Measurements from ENCODE around the gene TAF1C.
A peak's percentile ranks its signal among the peaks of the same experiment; 100 is the strongest.

The TAF1C gene

GRCh38 chr16:84161037-84161436, 25.8 kb downstream of the TAF1C start:
- DNase-seq (ENCODE audit: low read depth in 1 of 2, low spot score in 1 of 2), result no peak

DNA sequence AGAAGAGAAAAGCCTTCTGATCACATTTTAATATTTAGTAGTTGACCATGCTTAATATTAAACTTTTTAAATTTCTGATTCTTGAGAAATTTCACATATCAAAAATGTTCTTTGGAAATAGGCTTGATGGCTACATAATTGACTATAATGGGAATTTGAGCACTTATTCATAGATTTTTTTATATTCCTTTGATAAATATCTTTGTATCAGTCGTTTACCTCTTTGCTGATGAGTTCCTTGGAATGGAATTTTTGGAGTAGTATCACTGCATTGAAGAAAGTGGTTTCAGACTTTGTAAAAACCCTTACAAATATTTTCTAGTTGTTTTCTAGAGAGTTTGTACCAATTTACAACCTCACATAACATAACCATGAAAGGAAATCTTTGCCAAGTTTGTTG, 27.1 kb downstream of the TAF1C start:
- no peak for DNase-seq (ENCODE audit: low read depth in 1 of 2, low spot score in 1 of 2)

GRCh38 chr16:84159007-84159406, 27.9 kb downstream of the TAF1C start:
- no peak for DNase-seq (ENCODE audit: low read depth in 1 of 2, low spot score in 1 of 2)

- DNase-seq (ENCODE audit: low read depth in 1 of 2, low spot score in 1 of 2), result no peak
These were observed 30.5 kb downstream of the TAF1C start for GRCh38 chr16:84156342-84156784.

GRCh38 chr16:84155771-84156170, 31.1 kb downstream of the TAF1C start:
- DNase-seq (ENCODE audit: low read depth in 1 of 2, low spot score in 1 of 2), result no peak

GRCh38 chr16:84155226-84155625, 31.6 kb downstream of the TAF1C start:
- DNase-seq (ENCODE audit: low read depth in 1 of 2, low spot score in 1 of 2), result no peak

- DNase-seq (ENCODE audit: low read depth in 1 of 2, low spot score in 1 of 2), result no peak
These were observed 33.1 kb downstream of the TAF1C start for GRCh38 chr16:84153660-84154214.

DNA sequence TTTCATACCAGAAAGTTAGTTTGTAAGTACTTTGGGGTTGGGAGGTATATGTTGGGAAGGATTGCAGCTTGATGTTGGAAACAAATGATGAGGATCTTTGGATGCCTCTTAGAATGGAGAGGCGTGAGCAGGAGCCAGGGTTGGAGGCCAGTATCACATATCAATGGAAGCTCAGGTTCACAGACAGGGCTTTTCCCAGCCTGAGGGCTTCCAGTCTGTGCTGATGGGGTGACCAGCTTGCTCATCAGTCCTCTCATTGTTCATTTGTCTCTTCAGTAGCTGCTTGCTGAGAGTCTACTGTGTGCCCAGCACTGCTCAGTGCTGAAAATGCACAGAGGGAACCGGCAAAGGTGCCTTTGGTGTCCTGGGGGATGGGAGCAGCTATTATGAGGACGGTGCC, 35.9 kb downstream of the TAF1C start:
- no peak for DNase-seq (ENCODE audit: low read depth in 1 of 2, low spot score in 1 of 2)

GRCh38 chr16:84144859-84145639, 41.8 kb downstream of the TAF1C start, which contains the start of the genes DNAAF1 and HSDL1:
TSS of gene DNAAF1 (plus strand) at chr16:84145308. CDS start at chr16:84145441, 133 bp downstream.
TSS of gene HSDL1 (minus strand) at chr16:84145177. CDS start at chr16:84131321, 13,856 bp downstream.
- peak; percentile 90 to 95 for DNase-seq (ENCODE audit: low read depth in 1 of 2, low spot score in 1 of 2)

- DNase-seq (ENCODE audit: low read depth in 1 of 2, low spot score in 1 of 2), result peak; percentile 14 to 17
These were observed 42.5 kb downstream of the TAF1C start for GRCh38 chr16:84144209-84144858.

DNA sequence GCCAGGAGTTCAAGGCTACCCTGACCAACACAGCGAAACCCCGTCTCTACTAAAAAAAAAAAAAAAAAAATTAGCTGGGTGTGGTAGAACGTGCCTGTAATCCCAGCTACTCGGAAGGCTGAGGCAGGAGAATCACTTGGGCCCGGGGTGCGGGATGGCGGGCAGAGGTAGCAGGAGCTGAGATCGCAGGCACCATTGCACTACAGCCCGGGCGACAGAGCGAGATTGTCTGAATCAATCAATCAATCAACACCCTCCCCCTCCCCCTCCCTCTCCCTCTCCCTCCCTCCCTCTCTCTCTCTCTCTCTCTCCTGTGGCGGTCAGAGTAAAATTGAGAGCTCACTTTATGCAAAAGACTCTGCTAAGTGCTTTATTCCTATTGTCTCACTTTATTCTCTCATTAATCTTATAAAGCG, 43.1 kb downstream of the TAF1C start:
- no peak for DNase-seq (ENCODE audit: low read depth in 1 of 2, low spot score in 1 of 2)

DNA sequence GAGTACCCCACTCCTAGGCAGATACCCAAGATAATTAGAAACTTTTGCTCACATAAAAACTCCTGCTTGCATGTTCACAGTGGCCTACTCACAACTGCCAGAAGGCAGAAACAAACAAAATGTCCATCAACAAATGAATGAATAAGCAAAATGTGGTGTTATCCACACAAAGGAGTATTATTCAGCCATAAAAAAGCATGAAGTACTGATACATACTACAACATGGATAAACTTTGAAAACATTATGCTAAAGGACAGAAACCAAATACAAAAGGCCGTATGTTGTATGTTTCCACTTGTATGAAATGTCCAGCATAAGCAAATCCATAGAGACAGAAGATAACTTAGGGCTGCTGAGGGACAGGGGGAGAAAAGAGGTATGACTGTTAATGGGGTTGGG, 43.8 kb downstream of the TAF1C start:
- no peak for DNase-seq (ENCODE audit: low read depth in 1 of 2, low spot score in 1 of 2)

DNA sequence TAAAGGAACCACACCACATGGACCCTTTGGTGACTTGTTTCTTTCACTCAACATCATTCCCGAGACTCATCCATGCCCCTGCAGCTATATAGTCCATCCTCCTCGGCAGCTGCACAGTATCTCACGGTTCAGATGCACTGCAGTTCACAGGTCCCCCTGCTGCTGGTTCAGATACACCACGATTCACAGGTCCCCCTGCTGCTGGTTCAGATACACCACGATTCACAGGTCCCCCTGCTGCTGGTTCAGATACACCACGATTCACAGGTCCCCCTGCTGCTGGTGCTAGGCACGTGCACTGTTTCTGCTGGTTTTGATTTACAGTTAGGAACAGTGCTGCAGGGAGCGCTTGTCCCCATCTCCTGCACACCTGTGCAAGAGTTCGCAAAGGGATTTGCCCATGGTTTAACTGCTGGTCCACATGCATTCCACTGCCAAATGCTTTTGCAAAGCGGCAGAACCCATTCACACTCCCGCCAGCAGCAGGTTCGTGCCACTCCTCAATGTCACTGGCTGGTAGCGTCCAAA, 45.6 kb downstream of the TAF1C start:
- DNase-seq (ENCODE audit: low read depth in 1 of 2, low spot score in 1 of 2), result no peak

GRCh38 chr16:84139628-84140258, 47.1 kb downstream of the TAF1C start:
- DNase-seq (ENCODE audit: low read depth in 1 of 2, low spot score in 1 of 2), result no peak

- DNase-seq (ENCODE audit: low read depth in 1 of 2, low spot score in 1 of 2), result no peak
These were observed 47.8 kb downstream of the TAF1C start for GRCh38 chr16:84138824-84139627.

- DNase-seq (ENCODE audit: low read depth in 1 of 2, low spot score in 1 of 2), result no peak
These were observed 48.4 kb downstream of the TAF1C start for GRCh38 chr16:84138500-84138823.

DNA sequence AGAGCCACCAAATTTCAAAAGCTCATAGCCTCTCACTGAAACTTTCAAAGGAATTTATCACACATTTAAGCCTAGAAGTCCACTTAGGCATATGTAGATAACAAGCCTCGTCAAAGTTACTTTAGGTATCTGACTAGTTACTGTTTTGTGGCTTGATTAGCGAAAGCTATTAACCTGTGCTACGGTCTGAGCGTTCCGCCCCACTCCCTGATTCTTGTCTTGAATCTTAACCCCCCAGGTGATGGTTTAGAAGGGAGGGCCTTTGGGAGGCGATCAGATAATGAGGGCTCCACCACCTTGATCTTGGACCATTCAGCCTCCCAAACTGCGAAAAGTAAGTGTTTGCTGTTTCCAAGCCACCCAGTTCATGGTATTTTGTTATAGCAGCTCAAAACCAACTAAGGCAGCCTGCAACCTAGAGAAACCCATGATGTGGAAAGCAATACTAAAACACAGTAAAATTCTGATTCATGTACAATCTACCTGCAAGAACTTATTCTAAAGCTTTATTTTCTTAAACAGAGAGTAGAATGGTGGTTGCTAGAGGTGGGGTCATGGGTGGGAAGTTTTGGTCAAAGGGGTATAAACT, 49.0 kb downstream of the TAF1C start:
- DNase-seq (ENCODE audit: low read depth in 1 of 2, low spot score in 1 of 2), result no peak

GRCh38 chr16:84137287-84137686, 49.6 kb downstream of the TAF1C start:
- no peak for DNase-seq (ENCODE audit: low read depth in 1 of 2, low spot score in 1 of 2)

GRCh38 chr16:84136331-84137125, 50.3 kb downstream of the TAF1C start:
- no peak for DNase-seq (ENCODE audit: low read depth in 1 of 2, low spot score in 1 of 2)

Measured in activated T-helper 1 cell treated with anti-CD3 and anti-CD28 coated beads, Interleukin-2, amount 50 U/mL, for 16 hours (primary cell).